HepG2 (cell line): ENCODE measurements around the gene ALK.

ENCODE experiments used
- ADNP ChIP-seq: sonication (generic); formaldehyde crosslinking; IDR thresholded peaks from 2 replicates; pipeline ENCODE4 v1.4.0; 2020; ENCODE audit warnings: missing genetic modification reagents
- CBFB ChIP-seq: sonication (generic); formaldehyde crosslinking; IDR thresholded peaks from 2 replicates; pipeline ENCODE4 v1.4.0; 2020; ENCODE audit warnings: missing genetic modification reagents
- FOSL1 ChIP-seq: sonication (generic); formaldehyde crosslinking; IDR thresholded peaks from 2 replicates; pipeline ENCODE4 v1.9.0; 2021; ENCODE audit warnings: missing genetic modification reagents, borderline replicate concordance
- HES4 ChIP-seq: sonication (generic); formaldehyde crosslinking; IDR thresholded peaks from 2 replicates; pipeline ENCODE4 v1.9.0; 2021; ENCODE audit warnings: mild to moderate bottlenecking, missing genetic modification reagents, borderline replicate concordance
- HNF4A ChIP-seq: sonication (generic); formaldehyde crosslinking; IDR thresholded peaks from 2 replicates; pipeline ENCODE4 v1.4.0; 2020; ENCODE audit warnings: missing genetic modification reagents
- MAFK ChIP-seq, 2 experiments: IDR thresholded peaks in 1 of 2; conservative IDR thresholded peaks in 1 of 2; 2 replicates each; pipeline ENCODE4 v1.6.1; 2011; ENCODE audit warnings: improper control_type of control experiment in 2 of 2, low read length in 2 of 2
- MAZ ChIP-seq, 2 experiments: sonication (generic) in 1 of 2; formaldehyde crosslinking in 1 of 2; IDR thresholded peaks; 2 replicates each; pipeline versions ENCODE4 v1.5.0 to v1.6.1; 2012 to 2020; ENCODE audit warnings: low read depth in 2 of 2, mild to moderate bottlenecking in 2 of 2, borderline replicate concordance in 1 of 2, improper control_type of control experiment in 1 of 2, low read length in 1 of 2, missing genetic modification reagents in 1 of 2, moderate library complexity in 1 of 2
- SIN3A ChIP-seq: IDR thresholded peaks from 2 replicates; pipeline ENCODE4 v1.6.1; 2011; ENCODE audit warnings: low read depth, mild to moderate bottlenecking, control low read depth, low read length, borderline replicate concordance
- ZNF207 ChIP-seq: fragments of 450-650 bp; IDR thresholded peaks from 2 replicates; pipeline ENCODE4 v1.6.1; 2016; ENCODE audit warnings: antibody characterized with exemption, borderline replicate concordance
- TF ChIP-seq, protein P1 (sequence below): IDR thresholded peaks from 2 replicates; pipeline ENCODE4 v1.4.0; 2020; ENCODE audit warnings: mild to moderate bottlenecking, missing genetic modification reagents
- TF ChIP-seq, protein P2 (sequence below): sonication (generic); formaldehyde crosslinking; IDR thresholded peaks from 2 replicates; pipeline ENCODE4 v1.5.0; 2020; ENCODE audit warnings: missing genetic modification reagents
- TF ChIP-seq, protein P3 (sequence below): sonication (generic); formaldehyde crosslinking; conservative IDR thresholded peaks from 2 replicates; pipeline ENCODE4 v1.4.0; 2020; ENCODE audit warnings: missing genetic modification reagents
- TF ChIP-seq, protein P4 (sequence below): sonication (generic); formaldehyde crosslinking; IDR thresholded peaks from 2 replicates; pipeline ENCODE4 v1.5.0; 2020; ENCODE audit warnings: mild to moderate bottlenecking, missing genetic modification reagents, moderate library complexity
- TF ChIP-seq, protein P5 (sequence below): sonication (generic); formaldehyde crosslinking; IDR thresholded peaks from 2 replicates; pipeline ENCODE4 v1.4.0; 2020; ENCODE audit warnings: missing genetic modification reagents

DNA sequence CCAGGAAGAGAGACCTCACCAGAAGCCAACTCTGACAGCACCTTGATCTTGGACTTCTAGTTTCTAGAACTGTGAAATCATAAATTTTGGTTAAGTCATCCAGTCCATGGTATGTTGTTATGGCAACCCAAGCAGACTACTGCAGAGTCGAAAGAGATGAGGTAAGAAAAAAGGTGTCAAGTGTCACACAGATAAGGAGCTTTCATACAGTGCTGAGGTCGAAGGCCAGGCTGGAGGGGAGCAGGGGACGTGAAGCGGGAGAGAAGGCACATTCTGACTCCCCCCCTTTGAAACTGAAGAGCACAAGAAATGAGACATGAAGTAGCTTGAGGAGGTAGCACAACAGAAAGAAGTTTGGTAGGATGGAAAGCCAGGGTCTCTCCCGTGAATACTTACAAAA, 110.4 kb downstream of the ALK start:
- TF ChIP-seq, protein P1, sequence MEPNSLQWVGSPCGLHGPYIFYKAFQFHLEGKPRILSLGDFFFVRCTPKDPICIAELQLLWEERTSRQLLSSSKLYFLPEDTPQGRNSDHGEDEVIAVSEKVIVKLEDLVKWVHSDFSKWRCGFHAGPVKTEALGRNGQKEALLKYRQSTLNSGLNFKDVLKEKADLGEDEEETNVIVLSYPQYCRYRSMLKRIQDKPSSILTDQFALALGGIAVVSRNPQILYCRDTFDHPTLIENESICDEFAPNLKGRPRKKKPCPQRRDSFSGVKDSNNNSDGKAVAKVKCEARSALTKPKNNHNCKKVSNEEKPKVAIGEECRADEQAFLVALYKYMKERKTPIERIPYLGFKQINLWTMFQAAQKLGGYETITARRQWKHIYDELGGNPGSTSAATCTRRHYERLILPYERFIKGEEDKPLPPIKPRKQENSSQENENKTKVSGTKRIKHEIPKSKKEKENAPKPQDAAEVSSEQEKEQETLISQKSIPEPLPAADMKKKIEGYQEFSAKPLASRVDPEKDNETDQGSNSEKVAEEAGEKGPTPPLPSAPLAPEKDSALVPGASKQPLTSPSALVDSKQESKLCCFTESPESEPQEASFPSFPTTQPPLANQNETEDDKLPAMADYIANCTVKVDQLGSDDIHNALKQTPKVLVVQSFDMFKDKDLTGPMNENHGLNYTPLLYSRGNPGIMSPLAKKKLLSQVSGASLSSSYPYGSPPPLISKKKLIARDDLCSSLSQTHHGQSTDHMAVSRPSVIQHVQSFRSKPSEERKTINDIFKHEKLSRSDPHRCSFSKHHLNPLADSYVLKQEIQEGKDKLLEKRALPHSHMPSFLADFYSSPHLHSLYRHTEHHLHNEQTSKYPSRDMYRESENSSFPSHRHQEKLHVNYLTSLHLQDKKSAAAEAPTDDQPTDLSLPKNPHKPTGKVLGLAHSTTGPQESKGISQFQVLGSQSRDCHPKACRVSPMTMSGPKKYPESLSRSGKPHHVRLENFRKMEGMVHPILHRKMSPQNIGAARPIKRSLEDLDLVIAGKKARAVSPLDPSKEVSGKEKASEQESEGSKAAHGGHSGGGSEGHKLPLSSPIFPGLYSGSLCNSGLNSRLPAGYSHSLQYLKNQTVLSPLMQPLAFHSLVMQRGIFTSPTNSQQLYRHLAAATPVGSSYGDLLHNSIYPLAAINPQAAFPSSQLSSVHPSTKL (CRISPR knock-in tag): no peak
- TF ChIP-seq FOSL1 (no peak), CBFB (CRISPR knock-in tag) (no peak), ADNP (CRISPR knock-in tag) (no peak), MAFK (conservative IDR thresholded peaks at IDR 0.05 in 1 of 2, IDR thresholded peaks at IDR 0.05 in 1 of 2; ENCODE audit: low read length in 2 of 2) (no peak), ZNF207 (no peak), MAZ (IDR thresholded peaks at IDR 0.05; ENCODE audit: borderline replicate concordance, low read depth, low read length) (no peak), MAZ (CRISPR knock-in tag; IDR thresholded peaks at IDR 0.05; ENCODE audit: low read depth) (no peak), SIN3A (no peak), HES4 (CRISPR knock-in tag) (no peak), HNF4A (CRISPR knock-in tag) (no peak)
- TF ChIP-seq, protein P2, sequence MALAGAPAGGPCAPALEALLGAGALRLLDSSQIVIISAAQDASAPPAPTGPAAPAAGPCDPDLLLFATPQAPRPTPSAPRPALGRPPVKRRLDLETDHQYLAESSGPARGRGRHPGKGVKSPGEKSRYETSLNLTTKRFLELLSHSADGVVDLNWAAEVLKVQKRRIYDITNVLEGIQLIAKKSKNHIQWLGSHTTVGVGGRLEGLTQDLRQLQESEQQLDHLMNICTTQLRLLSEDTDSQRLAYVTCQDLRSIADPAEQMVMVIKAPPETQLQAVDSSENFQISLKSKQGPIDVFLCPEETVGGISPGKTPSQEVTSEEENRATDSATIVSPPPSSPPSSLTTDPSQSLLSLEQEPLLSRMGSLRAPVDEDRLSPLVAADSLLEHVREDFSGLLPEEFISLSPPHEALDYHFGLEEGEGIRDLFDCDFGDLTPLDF (CRISPR knock-in tag): no peak
- TF ChIP-seq, protein P3, sequence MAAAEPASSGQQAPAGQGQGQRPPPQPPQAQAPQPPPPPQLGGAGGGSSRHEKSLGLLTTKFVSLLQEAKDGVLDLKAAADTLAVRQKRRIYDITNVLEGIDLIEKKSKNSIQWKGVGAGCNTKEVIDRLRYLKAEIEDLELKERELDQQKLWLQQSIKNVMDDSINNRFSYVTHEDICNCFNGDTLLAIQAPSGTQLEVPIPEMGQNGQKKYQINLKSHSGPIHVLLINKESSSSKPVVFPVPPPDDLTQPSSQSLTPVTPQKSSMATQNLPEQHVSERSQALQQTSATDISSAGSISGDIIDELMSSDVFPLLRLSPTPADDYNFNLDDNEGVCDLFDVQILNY (CRISPR knock-in tag): no peak
- TF ChIP-seq, protein P4, sequence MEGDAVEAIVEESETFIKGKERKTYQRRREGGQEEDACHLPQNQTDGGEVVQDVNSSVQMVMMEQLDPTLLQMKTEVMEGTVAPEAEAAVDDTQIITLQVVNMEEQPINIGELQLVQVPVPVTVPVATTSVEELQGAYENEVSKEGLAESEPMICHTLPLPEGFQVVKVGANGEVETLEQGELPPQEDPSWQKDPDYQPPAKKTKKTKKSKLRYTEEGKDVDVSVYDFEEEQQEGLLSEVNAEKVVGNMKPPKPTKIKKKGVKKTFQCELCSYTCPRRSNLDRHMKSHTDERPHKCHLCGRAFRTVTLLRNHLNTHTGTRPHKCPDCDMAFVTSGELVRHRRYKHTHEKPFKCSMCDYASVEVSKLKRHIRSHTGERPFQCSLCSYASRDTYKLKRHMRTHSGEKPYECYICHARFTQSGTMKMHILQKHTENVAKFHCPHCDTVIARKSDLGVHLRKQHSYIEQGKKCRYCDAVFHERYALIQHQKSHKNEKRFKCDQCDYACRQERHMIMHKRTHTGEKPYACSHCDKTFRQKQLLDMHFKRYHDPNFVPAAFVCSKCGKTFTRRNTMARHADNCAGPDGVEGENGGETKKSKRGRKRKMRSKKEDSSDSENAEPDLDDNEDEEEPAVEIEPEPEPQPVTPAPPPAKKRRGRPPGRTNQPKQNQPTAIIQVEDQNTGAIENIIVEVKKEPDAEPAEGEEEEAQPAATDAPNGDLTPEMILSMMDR: no peak
- TF ChIP-seq, protein P5, sequence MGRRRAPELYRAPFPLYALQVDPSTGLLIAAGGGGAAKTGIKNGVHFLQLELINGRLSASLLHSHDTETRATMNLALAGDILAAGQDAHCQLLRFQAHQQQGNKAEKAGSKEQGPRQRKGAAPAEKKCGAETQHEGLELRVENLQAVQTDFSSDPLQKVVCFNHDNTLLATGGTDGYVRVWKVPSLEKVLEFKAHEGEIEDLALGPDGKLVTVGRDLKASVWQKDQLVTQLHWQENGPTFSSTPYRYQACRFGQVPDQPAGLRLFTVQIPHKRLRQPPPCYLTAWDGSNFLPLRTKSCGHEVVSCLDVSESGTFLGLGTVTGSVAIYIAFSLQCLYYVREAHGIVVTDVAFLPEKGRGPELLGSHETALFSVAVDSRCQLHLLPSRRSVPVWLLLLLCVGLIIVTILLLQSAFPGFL (CRISPR knock-in tag): no peak
